HG03066 (cell line): ENCODE measurements around the gene ECE2.
"Not testable (repeated sequence)": the region's sequence is repeated elsewhere in the genome, so short reads cannot be mapped to it uniquely, and the experiment has no call there.

Source experiments
- ATAC-seq: cut with Tn5 transposase; IDR thresholded peaks from one replicate; pipeline ENCODE4 v1.9.1; 2021; ENCODE audit warnings: low read depth; ENCODE audit not compliant: unreplicated experiment

Gene ECE2

GRCh38 chr3:184333700-184334099, 57.9 kb downstream of the ECE2 start:
- no peak for ATAC-seq

- ATAC-seq, result no peak
Measured at GRCh38 chr3:184334470-184335158, 58.8 kb downstream of the ECE2 start.

DNA sequence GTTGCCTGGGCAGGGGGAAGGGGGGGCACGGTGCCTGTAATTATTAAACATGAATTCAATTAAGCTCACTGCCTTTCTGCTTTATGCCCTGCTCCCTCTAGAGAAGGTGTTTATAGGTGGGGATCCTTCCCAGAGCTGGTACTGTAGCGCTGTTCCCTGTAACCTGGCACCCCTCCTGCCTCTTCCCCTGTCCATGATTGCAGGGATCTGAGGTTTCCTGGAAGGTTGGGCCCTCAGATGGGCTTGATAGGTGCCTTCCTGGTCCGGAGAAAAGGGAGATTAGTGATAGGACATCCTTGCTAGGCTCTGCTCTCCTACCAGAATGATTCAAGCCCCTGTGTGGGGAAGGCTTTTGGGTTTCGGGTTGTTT, 59.5 kb downstream of the ECE2 start:
- ATAC-seq, result no peak

GRCh38 chr3:184335661-184336546, 60.1 kb downstream of the ECE2 start:
- ATAC-seq, result peak; percentile 55

- no peak for ATAC-seq
Measured at GRCh38 chr3:184336547-184337398, 61.0 kb downstream of the ECE2 start.

DNA sequence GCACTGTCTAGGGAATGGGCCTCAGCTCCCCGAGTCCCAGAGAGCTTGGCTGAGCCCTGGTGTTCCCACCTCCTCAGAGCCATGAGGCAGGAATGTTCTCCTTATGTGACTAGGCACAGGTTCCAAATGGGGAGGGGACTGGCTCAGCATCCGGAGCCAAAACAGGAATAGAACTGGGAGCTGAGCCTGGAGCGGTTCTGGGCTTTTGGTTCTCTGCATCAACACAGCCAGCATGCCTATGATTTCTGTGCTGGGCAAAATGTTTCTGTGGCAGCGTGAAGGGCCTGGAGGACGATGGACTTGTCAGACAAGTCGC, 61.5 kb downstream of the ECE2 start, which contains the start of gene FAM131A:
TSS of gene FAM131A (plus strand) at position 202 of the 316 bp plus-strand sequence. CDS start at position 233, 31 bp downstream.
- ATAC-seq, result no peak

- no peak for ATAC-seq
Measured at GRCh38 chr3:184337981-184338380, 62.2 kb downstream of the ECE2 start.

- ATAC-seq, result no peak
Measured at GRCh38 chr3:184338511-184338945, 62.7 kb downstream of the ECE2 start.

GRCh38 chr3:184339001-184339400, 63.2 kb downstream of the ECE2 start:
- ATAC-seq, result no peak

GRCh38 chr3:184339451-184340135, 63.8 kb downstream of the ECE2 start:
- not testable (repeated sequence) for ATAC-seq

DNA sequence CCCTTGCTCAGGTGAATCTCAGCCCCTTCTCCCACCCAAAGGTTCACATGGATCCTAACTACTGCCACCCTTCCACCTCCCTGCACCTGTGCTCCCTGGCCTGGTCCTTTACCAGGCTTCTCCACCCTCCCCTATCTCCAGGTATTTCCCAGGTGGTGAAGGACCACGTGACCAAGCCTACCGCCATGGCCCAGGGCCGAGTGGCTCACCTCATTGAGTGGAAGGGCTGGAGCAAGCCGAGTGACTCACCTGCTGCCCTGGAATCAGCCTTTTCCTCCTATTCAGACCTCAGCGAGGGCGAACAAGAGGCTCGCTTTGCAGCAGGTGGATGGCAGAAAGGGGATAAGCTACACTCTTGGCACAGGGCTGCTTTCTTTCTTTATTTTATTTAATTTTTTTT, 66.1 kb downstream of the ECE2 start:
- ATAC-seq, result no peak
